Measurements from ENCODE around the gene KDELR1. TPM values are rescaled to one million over a fixed set of nuclear protein-coding genes. Genes with fewer than 3 reads are reported as not detected.
A peak's percentile ranks its signal among the peaks of the same experiment; 100 is the strongest.

KDELR1 gene
- total RNA-seq, 6 experiments from 2014 or later, result 69.1 to 83.1 (median 77.1) TPM

GRCh38 chr19:48355365-48355954 lies 35.9 kb downstream of the KDELR1 start:
- H3K4me1 ChIP-seq, result no peaks in the 10 kb centered on the region
- 76% methylated on average over 4 of the region's 12 CpGs for WGBS (ENCODE audit: insufficient coverage, low coverage, low lambda C conversion rate, missing lambda C conversion rate)
- no peak overlapping the region for H3K4me3 ChIP-seq
- ATAC-seq (no peak), DNase-seq (no peak)
- no peaks in the 10 kb centered on the region for H3K27me3 ChIP-seq
- H3K9me3 ChIP-seq, result no peaks in the 10 kb centered on the region
- TF ChIP-seq POLR2A (IDR thresholded peaks at IDR 0.05), result no peak
- TF ChIP-seq CTCF (IDR thresholded peaks at IDR 0.05), result no peak
- no peak overlapping the region for H3K27ac ChIP-seq
- intact Hi-C loops (cut with DNase I), result no loop called here
- no peaks in the 10 kb centered on the region for H3K36me3 ChIP-seq

GRCh38 chr19:48354332-48354992 lies 36.9 kb downstream of the KDELR1 start:
- H3K36me3 ChIP-seq, result no peaks in the 10 kb centered on the region
- H3K27me3 ChIP-seq, result no peaks in the 10 kb centered on the region
- no peak overlapping the region for H3K27ac ChIP-seq
- no peaks in the 10 kb centered on the region for H3K4me1 ChIP-seq
- H3K9me3 ChIP-seq, result no peaks in the 10 kb centered on the region
- ATAC-seq, result no peak
- intact Hi-C loops (cut with DNase I), result no loop called here
- TF ChIP-seq POLR2A (IDR thresholded peaks at IDR 0.05) (no peak), CTCF (IDR thresholded peaks at IDR 0.05) (no peak)
- H3K4me3 ChIP-seq, result no peak overlapping the region
- WGBS (ENCODE audit: insufficient coverage, low coverage, low lambda C conversion rate, missing lambda C conversion rate), result 81% methylated on average over 14 of the region's 15 CpGs
- no peak for DNase-seq

GRCh38 chr19:48353677-48354076 lies 37.7 kb downstream of the KDELR1 start:
- Histone ChIP-seq H3K36me3 (no peaks in the 10 kb centered on the region), H3K27me3 (no peaks in the 10 kb centered on the region), H3K9me3 (no peaks in the 10 kb centered on the region), H3K27ac (no peak overlapping the region), H3K4me1 (no peaks in the 10 kb centered on the region), H3K4me3 (no peak overlapping the region)
- DNase-seq, result no peak
- intact Hi-C loops (cut with DNase I), result no loop called here
- TF ChIP-seq CTCF (IDR thresholded peaks at IDR 0.05), result no peak
- TF ChIP-seq POLR2A (IDR thresholded peaks at IDR 0.05), result no peak
- no peak for ATAC-seq
- 65% methylated on average over 3 of the region's 5 CpGs for WGBS (ENCODE audit: insufficient coverage, low coverage, low lambda C conversion rate, missing lambda C conversion rate)

GRCh38 chr19:48351341-48351752 lies 40.0 kb downstream of the KDELR1 start:
- intact Hi-C loops (cut with DNase I), result no loop called here
- DNase-seq (peak; percentile 71 to 73 (median 72)), ATAC-seq (peak; percentile 77 to 86 (median 82))
- 61% methylated on average over 5 of the region's 8 CpGs for WGBS (ENCODE audit: insufficient coverage, low coverage, low lambda C conversion rate, missing lambda C conversion rate)
- no peak overlapping the region for H3K4me3 ChIP-seq
- H3K36me3 ChIP-seq, result no peaks in the 10 kb centered on the region
- no peaks in the 10 kb centered on the region for H3K9me3 ChIP-seq
- TF ChIP-seq POLR2A (IDR thresholded peaks at IDR 0.05) (no peak), CTCF (IDR thresholded peaks at IDR 0.05) (peak; percentile 54 to 80 (median 68))
- H3K27ac ChIP-seq, result no peak overlapping the region
- no peaks in the 10 kb centered on the region for H3K4me1 ChIP-seq
- H3K27me3 ChIP-seq, result no peaks in the 10 kb centered on the region

Measured in right lobe of liver (tissue), 6 donors.